Measurements from ENCODE around the gene TCIRG1.

TCIRG1 gene

GRCh38 chr11:68036717-68037239 lies 2.0 kb upstream of the TCIRG1 start:
- H3K4me1 ChIP-seq (ENCODE audit: control insufficient read depth, insufficient read depth, low read length) = peaks cover 7% of the 10 kb centered on the region

DNA sequence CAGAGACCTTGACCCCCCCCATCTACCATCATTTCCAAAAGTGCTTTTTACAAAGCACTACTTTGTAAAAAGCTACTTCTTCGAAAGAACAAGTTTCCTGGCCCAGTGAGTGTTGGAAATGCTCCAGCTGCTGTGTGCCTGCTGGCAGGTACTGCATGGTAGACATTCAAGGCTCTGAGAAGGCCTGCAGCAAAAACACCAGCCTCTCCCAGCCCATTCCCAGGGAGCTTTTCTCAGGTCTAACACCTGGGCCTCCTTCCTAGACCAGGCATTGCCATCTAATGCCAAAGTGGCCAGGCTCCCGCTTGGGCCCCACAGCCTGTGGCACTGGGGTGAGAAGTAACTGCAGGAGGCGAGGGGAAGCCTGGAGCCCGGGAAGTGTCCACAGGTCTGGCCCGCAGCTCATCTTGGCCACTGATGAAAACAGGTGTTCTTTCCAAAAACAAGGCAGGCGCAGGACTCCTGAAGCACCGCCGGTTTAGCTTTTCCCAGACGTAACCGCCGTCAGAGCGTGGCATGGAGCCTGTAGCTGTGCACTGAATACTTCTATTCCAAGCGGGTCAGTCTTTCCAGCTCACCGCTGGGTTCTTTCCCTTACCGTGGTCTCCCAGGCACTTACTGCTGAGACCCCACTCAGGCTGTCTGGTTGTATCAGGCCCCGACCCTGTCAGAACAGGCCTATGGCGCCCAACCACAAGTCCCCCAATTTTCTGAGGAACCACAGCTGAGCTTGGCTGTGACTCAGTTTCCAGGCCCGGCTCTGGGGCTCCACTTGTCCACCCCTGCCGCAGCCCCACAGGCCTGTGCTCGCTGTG lies 1.2 kb upstream of the TCIRG1 start:
- peaks cover 18% of the 10 kb centered on the region for H3K36me3 ChIP-seq (ENCODE audit: control insufficient read depth, insufficient read depth, low read length)
- H3K4me1 ChIP-seq (ENCODE audit: control insufficient read depth, insufficient read depth, low read length) = peaks cover 7% of the 10 kb centered on the region
- H3K9ac ChIP-seq (ENCODE audit: low read depth, low read length) = no peak overlapping the region
- H3K9me3 ChIP-seq (ENCODE audit: control insufficient read depth, insufficient read depth, low read length) = no peaks in the 10 kb centered on the region
- H3K27me3 ChIP-seq (ENCODE audit: control insufficient read depth, insufficient read depth, low read length) = no peaks in the 10 kb centered on the region
- no peak overlapping the region for H3K4me3 ChIP-seq (ENCODE audit: low read depth, low read length)

More at GRCh38 chr11:68036717-68037239, 2.0 kb upstream of the TCIRG1 start:
- Histone ChIP-seq H3K9me3 (ENCODE audit: control insufficient read depth, insufficient read depth, low read length) (no peaks in the 10 kb centered on the region), H3K27me3 (ENCODE audit: control insufficient read depth, insufficient read depth, low read length) (no peaks in the 10 kb centered on the region), H3K9ac (ENCODE audit: low read depth, low read length) (no peak overlapping the region), H3K4me3 (ENCODE audit: low read depth, low read length) (no peak overlapping the region), H3K36me3 (ENCODE audit: control insufficient read depth, insufficient read depth, low read length) (peaks cover 24% of the 10 kb centered on the region)

DNA sequence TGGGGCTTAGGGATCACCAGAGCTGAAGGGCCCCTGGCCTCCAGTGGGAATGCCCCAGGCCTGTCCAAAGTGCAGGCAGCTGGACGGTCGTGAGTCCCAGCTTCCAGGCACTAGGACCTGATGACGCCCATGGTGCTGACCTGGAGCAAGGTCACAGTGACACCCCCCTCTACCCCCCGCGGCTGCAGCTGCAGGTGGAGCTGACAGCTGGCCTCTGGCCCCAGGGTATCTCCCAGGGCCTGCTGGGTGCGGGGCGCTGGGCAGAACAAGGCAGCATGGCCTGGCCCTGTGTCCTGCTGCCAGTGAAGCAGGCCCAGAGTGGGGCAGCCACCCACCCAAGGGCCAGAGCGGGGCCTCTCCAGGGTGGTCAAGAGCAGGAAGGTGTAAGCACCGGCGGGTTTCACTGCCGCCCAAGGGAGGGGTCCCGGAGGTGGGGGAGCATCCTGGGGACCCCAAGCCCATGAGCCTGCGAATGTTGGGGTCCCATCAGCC lies 553 bp upstream of the TCIRG1 start:
- H3K4me3 ChIP-seq (ENCODE audit: low read depth, low read length) = peak overlapping the region; percentile 50
- peaks cover 15% of the 10 kb centered on the region for H3K36me3 ChIP-seq (ENCODE audit: control insufficient read depth, insufficient read depth, low read length)
- H3K27me3 ChIP-seq (ENCODE audit: control insufficient read depth, insufficient read depth, low read length) = no peaks in the 10 kb centered on the region
- peak overlapping the region; percentile 65 for H3K9ac ChIP-seq (ENCODE audit: low read depth, low read length)
- H3K4me1 ChIP-seq (ENCODE audit: control insufficient read depth, insufficient read depth, low read length) = peaks cover 7% of the 10 kb centered on the region
- no peaks in the 10 kb centered on the region for H3K9me3 ChIP-seq (ENCODE audit: control insufficient read depth, insufficient read depth, low read length)

- peaks cover 5% of the 10 kb centered on the region for H3K36me3 ChIP-seq (ENCODE audit: control insufficient read depth, insufficient read depth, low read length)
- H3K27me3 ChIP-seq (ENCODE audit: control insufficient read depth, insufficient read depth, low read length) = no peaks in the 10 kb centered on the region
- H3K4me3 ChIP-seq (ENCODE audit: low read depth, low read length) = peak overlapping the region; percentile 50
- H3K9me3 ChIP-seq (ENCODE audit: control insufficient read depth, insufficient read depth, low read length) = no peaks in the 10 kb centered on the region
- H3K9ac ChIP-seq (ENCODE audit: low read depth, low read length) = no peak overlapping the region
- peaks cover 7% of the 10 kb centered on the region for H3K4me1 ChIP-seq (ENCODE audit: control insufficient read depth, insufficient read depth, low read length)
These were observed 781 bp downstream of the TCIRG1 start for GRCh38 chr11:68039526-68040086.

GRCh38 chr11:68040101-68040956 lies 1.5 kb downstream of the TCIRG1 start:
- H3K9ac ChIP-seq (ENCODE audit: low read depth, low read length) = peak overlapping the region; percentile 47
- peaks cover 7% of the 10 kb centered on the region for H3K4me1 ChIP-seq (ENCODE audit: control insufficient read depth, insufficient read depth, low read length)
- H3K36me3 ChIP-seq (ENCODE audit: control insufficient read depth, insufficient read depth, low read length) = peaks cover 11% of the 10 kb centered on the region
- no peaks in the 10 kb centered on the region for H3K27me3 ChIP-seq (ENCODE audit: control insufficient read depth, insufficient read depth, low read length)
- no peak overlapping the region for H3K4me3 ChIP-seq (ENCODE audit: low read depth, low read length)
- H3K9me3 ChIP-seq (ENCODE audit: control insufficient read depth, insufficient read depth, low read length) = no peaks in the 10 kb centered on the region

DNA sequence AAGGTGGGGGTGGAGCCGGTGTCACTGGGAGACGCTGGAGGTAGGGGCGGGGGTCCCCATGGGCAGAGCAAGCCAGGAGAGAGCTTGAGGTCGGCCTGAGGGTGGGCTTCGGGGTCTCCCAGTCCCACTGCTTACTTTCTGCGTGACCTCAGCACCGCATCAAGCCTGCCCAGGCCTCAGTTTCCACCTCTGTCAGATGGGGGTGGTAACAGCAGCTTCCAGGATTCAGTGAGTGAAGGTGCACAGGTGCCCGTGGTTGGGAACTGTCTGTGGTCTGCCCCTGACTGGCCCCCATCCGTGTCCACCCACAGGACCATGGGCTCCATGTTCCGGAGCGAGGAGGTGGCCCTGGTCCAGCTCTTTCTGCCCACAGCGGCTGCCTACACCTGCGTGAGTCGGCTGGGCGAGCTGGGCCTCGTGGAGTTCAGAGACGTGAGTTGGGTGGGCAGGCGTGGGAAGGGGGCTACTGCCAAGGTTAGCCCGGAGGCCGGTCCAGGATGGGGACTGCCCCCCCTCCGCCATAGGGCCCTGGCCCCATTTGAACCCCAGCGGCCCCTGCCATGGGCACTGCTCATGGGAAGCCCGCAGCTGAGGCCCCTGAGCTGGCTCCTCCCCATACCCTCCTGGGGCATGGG lies 2.2 kb downstream of the TCIRG1 start:
- Histone ChIP-seq H3K36me3 (ENCODE audit: control insufficient read depth, insufficient read depth, low read length) (peaks cover 14% of the 10 kb centered on the region), H3K9ac (ENCODE audit: low read depth, low read length) (peak overlapping the region; percentile 47), H3K4me1 (ENCODE audit: control insufficient read depth, insufficient read depth, low read length) (peaks cover 7% of the 10 kb centered on the region), H3K9me3 (ENCODE audit: control insufficient read depth, insufficient read depth, low read length) (no peaks in the 10 kb centered on the region), H3K27me3 (ENCODE audit: control insufficient read depth, insufficient read depth, low read length) (no peaks in the 10 kb centered on the region), H3K4me3 (ENCODE audit: low read depth, low read length) (no peak overlapping the region)

GRCh38 chr11:68041617-68042218 lies 2.9 kb downstream of the TCIRG1 start:
- no peak overlapping the region for H3K4me3 ChIP-seq (ENCODE audit: low read depth, low read length)
- H3K27me3 ChIP-seq (ENCODE audit: control insufficient read depth, insufficient read depth, low read length) = no peaks in the 10 kb centered on the region
- H3K4me1 ChIP-seq (ENCODE audit: control insufficient read depth, insufficient read depth, low read length) = peaks cover 7% of the 10 kb centered on the region
- H3K36me3 ChIP-seq (ENCODE audit: control insufficient read depth, insufficient read depth, low read length) = peaks cover 17% of the 10 kb centered on the region
- H3K9ac ChIP-seq (ENCODE audit: low read depth, low read length) = no peak overlapping the region
- H3K9me3 ChIP-seq (ENCODE audit: control insufficient read depth, insufficient read depth, low read length) = no peaks in the 10 kb centered on the region

DNA sequence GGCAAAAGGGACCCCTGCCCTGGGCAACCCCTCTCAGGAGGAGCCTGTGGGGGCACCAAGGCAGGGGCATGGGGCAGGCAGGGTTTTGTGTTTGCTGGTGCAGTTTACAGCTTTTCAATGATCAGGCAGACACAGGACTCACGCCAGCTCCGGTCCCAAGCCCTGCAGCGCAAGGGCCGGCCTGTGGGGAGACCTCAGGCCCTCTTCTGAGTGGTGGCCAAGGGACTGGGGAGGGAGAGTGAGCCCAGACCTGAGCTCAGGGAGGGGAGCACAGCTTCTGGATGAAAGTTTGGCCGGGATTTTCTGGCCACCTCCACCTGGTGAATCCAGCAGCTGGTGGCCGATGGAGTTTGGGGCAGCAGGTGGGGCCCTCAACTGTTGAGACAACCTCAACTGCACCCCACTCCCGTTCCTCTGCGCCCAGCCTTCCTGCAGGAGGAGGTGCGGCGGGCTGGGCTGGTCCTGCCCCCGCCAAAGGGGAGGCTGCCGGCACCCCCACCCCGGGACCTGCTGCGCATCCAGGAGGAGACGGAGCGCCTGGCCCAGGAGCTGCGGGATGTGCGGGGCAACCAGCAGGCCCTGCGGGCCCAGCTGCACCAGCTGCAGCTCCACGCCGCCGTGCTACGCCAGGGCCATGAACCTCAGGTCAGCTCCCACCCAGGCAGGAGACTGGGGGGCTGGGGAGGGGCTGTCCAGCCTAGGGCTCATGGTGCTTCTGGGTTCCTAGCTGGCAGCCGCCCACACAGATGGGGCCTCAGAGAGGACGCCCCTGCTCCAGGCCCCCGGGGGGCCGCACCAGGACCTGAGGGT lies 3.6 kb downstream of the TCIRG1 start:
- Histone ChIP-seq H3K9me3 (ENCODE audit: control insufficient read depth, insufficient read depth, low read length) (no peaks in the 10 kb centered on the region), H3K27me3 (ENCODE audit: control insufficient read depth, insufficient read depth, low read length) (no peaks in the 10 kb centered on the region), H3K4me3 (ENCODE audit: low read depth, low read length) (no peak overlapping the region), H3K4me1 (ENCODE audit: control insufficient read depth, insufficient read depth, low read length) (peaks cover 7% of the 10 kb centered on the region), H3K9ac (ENCODE audit: low read depth, low read length) (no peak overlapping the region), H3K36me3 (ENCODE audit: control insufficient read depth, insufficient read depth, low read length) (peaks cover 17% of the 10 kb centered on the region)

DNA sequence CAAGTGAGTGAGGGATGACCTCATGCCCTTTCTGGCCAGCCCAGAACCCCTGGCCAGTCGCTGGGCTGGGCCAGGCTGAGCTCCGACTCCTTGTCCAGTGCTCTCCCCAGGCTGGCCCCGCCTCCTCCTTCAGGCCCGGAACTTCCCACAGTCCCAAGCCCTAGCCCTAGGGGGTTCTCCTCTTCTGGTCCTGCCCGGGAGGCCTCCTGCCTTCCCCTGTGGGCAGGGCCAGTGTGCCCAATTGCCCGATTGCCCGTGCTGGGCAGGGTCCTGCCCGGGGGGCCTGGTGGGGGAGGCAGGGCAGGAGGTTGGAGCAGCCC lies 4.2 kb downstream of the TCIRG1 start:
- Histone ChIP-seq H3K4me1 (ENCODE audit: control insufficient read depth, insufficient read depth, low read length) (peaks cover 7% of the 10 kb centered on the region), H3K27me3 (ENCODE audit: control insufficient read depth, insufficient read depth, low read length) (no peaks in the 10 kb centered on the region), H3K36me3 (ENCODE audit: control insufficient read depth, insufficient read depth, low read length) (peaks cover 17% of the 10 kb centered on the region), H3K4me3 (ENCODE audit: low read depth, low read length) (no peak overlapping the region), H3K9ac (ENCODE audit: low read depth, low read length) (no peak overlapping the region), H3K9me3 (ENCODE audit: control insufficient read depth, insufficient read depth, low read length) (no peaks in the 10 kb centered on the region)

- H3K36me3 ChIP-seq (ENCODE audit: control insufficient read depth, insufficient read depth, low read length) = peaks cover 17% of the 10 kb centered on the region
- H3K9me3 ChIP-seq (ENCODE audit: control insufficient read depth, insufficient read depth, low read length) = no peaks in the 10 kb centered on the region
- H3K27me3 ChIP-seq (ENCODE audit: control insufficient read depth, insufficient read depth, low read length) = no peaks in the 10 kb centered on the region
- no peak overlapping the region for H3K9ac ChIP-seq (ENCODE audit: low read depth, low read length)
- no peak overlapping the region for H3K4me3 ChIP-seq (ENCODE audit: low read depth, low read length)
- peaks cover 5% of the 10 kb centered on the region for H3K4me1 ChIP-seq (ENCODE audit: control insufficient read depth, insufficient read depth, low read length)
These were observed 4.7 kb downstream of the TCIRG1 start for GRCh38 chr11:68043349-68044144.
